NCI-H2081 treated with DMSO at 0.1 percent for 48 hours (cell line): ENCODE data around the gene PPP1R12B.
"Not testable (repeated sequence)": the region's sequence is repeated elsewhere in the genome, so short reads cannot be mapped to it uniquely, and the experiment has no call there.

Source experiments
- DNase-seq: peaks from one replicate; lab custom pipeline; 2025; lab: John Stamatoyannopoulos, UW

The PPP1R12B gene

GRCh38 chr1:202452508-202452907 is 104.0 kb downstream of the PPP1R12B start:
- DNase-seq = no peak

GRCh38 chr1:202456372-202457169 is 108.1 kb downstream of the PPP1R12B start:
- DNase-seq = not testable (repeated sequence)

- DNase-seq = not testable (repeated sequence)
Observed at GRCh38 chr1:202458651-202459050, 110.2 kb downstream of the PPP1R12B start.

GRCh38 chr1:202459470-202460142 is 111.1 kb downstream of the PPP1R12B start:
- not testable (repeated sequence) for DNase-seq

- not testable (repeated sequence) for DNase-seq
Observed at GRCh38 chr1:202460143-202460495, 111.6 kb downstream of the PPP1R12B start.

- no peak for DNase-seq
Observed at GRCh38 chr1:202462342-202463076, 114.0 kb downstream of the PPP1R12B start.

GRCh38 chr1:202464153-202464742 is 115.7 kb downstream of the PPP1R12B start:
- DNase-seq = not testable (repeated sequence)

- not testable (repeated sequence) for DNase-seq
Observed at GRCh38 chr1:202465644-202466270, 117.3 kb downstream of the PPP1R12B start.

- not testable (repeated sequence) for DNase-seq
Observed at GRCh38 chr1:202466339-202466738, 117.8 kb downstream of the PPP1R12B start.

GRCh38 chr1:202467381-202467780 is 118.9 kb downstream of the PPP1R12B start:
- not testable (repeated sequence) for DNase-seq

GRCh38 chr1:202468695-202469094 is 120.2 kb downstream of the PPP1R12B start:
- not testable (repeated sequence) for DNase-seq

- DNase-seq = not testable (repeated sequence)
Observed at GRCh38 chr1:202469123-202469522, 120.6 kb downstream of the PPP1R12B start.

- no peak for DNase-seq
Observed at GRCh38 chr1:202471246-202471645, 122.7 kb downstream of the PPP1R12B start.

- not testable (repeated sequence) for DNase-seq
Observed at GRCh38 chr1:202472347-202473124, 124.0 kb downstream of the PPP1R12B start.

- DNase-seq = not testable (repeated sequence)
Observed at GRCh38 chr1:202473266-202474045, 125.0 kb downstream of the PPP1R12B start.

- not testable (repeated sequence) for DNase-seq
Observed at GRCh38 chr1:202479661-202480060, 131.2 kb downstream of the PPP1R12B start.

- DNase-seq = not testable (repeated sequence)
Observed at GRCh38 chr1:202480640-202481039, 132.1 kb downstream of the PPP1R12B start.

- not testable (repeated sequence) for DNase-seq
Observed at GRCh38 chr1:202483362-202483761, 134.9 kb downstream of the PPP1R12B start.

GRCh38 chr1:202484032-202484431 is 135.5 kb downstream of the PPP1R12B start:
- DNase-seq = not testable (repeated sequence)

GRCh38 chr1:202484820-202485219 is 136.3 kb downstream of the PPP1R12B start:
- not testable (repeated sequence) for DNase-seq
